SIG-M5 (cell line): Measurements from ENCODE around the gene CCDC102A.
"Not testable (repeated sequence)": the region's sequence is repeated elsewhere in the genome, so short reads cannot be mapped to it uniquely, and the experiment has no call there.

Source experiments
- DNase-seq: peaks from one replicate; lab custom pipeline; 2025; lab: John Stamatoyannopoulos, UW

The CCDC102A gene

GRCh38 chr16:57565461-57565860 is 29.1 kb upstream of the CCDC102A start:
- no peak for DNase-seq

DNA sequence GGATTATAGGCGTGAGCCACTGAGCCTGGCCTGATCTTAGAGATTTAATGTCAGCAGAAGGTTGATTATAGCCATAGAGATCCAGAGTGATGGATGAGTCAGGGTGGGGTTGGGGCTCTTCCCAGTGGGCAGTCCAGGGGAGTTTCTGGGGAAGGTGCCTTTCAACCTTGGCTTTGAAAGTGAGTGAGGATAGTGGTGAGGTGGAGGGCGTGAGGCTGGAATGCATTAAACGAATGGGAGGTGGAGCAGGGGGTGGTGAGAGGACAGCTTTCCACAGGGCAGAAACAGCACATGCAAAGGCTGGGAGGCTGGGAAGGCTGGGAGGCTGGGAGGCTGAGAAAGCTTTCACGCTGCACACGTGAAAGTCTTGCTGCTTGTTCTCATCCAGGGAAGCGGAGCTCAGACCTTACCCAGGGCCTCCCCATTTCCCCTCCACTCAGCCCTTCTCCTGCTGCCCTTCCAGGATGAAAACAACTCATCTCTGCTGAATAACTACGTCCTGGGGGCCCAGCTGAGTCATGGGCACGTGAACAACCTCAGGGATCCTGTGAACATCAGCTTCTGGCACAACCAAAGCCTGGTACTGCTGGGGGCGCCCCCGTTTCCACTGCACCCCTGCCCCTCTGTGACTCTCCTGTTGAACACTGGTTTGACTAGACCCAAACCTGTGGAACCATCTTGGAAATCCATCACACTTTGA is 28.4 kb upstream of the CCDC102A start:
- no peak for DNase-seq

- DNase-seq, result no peak
Observed at GRCh38 chr16:57563761-57564160, 27.4 kb upstream of the CCDC102A start.

- DNase-seq, result no peak
Observed at GRCh38 chr16:57563487-57563750, 27.0 kb upstream of the CCDC102A start.

- DNase-seq, result no peak
Observed at GRCh38 chr16:57562669-57563486, 26.5 kb upstream of the CCDC102A start.

DNA sequence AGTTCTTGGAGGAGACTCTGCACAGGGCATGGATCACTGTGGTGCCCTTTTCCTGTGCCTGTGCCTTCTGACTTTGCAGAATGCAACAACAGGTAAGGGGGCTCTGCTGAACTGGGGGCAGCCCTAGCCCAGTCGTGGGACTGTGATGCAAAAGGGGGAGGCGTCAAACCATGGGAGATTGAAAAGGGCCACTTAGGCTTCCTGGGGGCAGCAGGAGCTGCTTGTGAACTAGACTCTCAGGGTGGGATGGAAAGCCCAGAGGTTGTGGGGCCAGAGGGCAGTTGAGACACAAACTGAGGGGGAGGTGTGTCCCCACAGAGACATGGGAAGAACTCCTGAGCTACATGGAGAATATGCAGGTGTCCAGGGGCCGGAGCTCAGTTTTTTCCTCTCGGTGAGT is 25.7 kb upstream of the CCDC102A start:
- no peak for DNase-seq

DNA sequence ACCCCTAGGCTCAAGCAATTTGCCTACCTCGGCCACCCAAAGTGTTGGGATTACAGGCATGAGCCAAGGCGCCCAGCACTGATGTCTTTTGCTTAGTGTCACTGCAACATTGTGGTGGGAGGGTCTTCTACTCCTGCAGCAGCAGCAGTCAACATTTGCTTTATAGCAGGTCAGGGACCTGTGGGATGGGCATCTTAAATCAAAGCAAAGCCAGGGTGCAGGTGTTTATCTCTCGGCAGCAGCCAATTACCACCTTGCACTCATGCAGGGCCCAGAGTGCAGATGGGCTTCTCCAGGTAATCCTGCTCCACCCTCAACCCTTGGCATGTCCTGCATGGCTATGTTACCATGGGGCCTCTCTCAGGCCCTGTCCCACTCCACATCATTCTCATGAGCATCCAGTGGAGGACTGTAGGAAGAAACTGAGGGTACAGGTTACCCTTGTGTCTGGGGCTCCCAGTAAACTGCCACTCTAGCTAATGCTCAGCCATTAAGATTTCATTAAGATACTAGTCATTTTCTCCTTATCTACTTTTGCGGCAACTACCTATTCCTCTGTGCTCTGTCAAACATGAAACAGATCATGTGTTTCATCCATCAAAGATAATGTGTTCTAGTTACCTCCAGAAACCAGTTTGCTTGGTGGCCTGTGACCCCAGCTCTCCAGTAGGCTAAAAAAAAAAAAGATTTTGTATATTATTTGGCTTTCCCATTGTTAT is 22.9 kb upstream of the CCDC102A start:
- DNase-seq, result no peak

- DNase-seq, result no peak
Observed at GRCh38 chr16:57556941-57557541, 20.7 kb upstream of the CCDC102A start.

DNA sequence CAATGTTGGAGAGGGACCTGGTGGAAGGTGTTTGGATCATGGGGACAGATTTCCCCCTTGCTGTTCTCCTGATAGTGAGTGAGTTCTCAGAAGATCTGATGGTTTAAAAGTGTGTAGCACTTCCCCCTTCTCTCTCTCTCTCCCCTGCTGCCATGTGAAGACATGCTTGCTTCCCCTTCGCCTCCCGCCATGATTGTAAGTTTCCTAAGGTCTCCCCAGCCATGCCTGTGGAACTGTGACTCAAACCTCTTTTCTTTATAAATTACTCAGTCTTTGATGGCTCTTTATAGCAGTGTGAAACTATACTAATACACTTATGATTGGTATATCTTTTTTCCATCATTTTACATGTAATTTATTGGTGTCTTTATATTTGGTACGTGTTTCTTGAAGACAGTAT is 19.5 kb upstream of the CCDC102A start:
- no peak for DNase-seq

- no peak for DNase-seq
Observed at GRCh38 chr16:57551057-57551456, 14.7 kb upstream of the CCDC102A start.

DNA sequence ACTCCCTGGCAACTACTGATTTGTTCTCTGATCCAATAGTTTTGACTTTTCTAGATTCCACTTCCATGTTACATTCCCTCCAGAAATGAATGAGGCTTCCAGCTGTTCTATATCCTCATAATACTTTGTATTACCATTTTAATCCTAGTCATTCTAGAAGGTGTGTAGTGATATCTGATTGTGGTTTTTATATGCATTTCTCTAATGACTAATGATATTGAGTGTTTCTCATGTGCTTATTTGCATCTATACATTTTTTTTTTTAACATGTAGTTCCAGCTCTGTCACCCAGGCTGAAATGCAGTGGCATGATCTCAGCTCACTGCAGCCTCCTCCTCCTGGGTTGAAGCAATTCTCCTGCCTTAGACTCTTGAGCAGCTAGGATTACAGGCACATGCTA is 13.4 kb upstream of the CCDC102A start:
- no peak for DNase-seq

GRCh38 chr16:57548408-57548807 is 12.0 kb upstream of the CCDC102A start:
- DNase-seq, result no peak

DNA sequence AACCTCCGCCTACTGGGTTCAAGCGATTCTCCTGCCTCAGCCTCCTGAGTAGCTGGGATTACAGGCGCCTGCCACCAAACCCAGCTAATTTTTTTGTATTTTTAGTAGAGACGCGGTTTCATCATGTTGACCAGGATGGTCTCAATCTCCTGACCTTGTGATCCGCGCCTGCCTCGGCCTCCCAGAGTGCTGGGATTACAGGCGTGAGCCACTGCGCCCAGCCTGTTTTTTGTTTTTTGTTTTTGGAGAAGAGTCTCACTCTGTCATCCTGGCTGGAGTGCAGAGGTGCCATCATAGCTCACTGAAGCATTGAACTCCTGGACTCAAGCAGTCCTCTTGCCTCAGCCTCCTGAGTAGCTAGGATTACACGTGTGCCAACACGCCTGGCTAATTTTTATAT is 11.2 kb upstream of the CCDC102A start:
- not testable (repeated sequence) for DNase-seq

DNA sequence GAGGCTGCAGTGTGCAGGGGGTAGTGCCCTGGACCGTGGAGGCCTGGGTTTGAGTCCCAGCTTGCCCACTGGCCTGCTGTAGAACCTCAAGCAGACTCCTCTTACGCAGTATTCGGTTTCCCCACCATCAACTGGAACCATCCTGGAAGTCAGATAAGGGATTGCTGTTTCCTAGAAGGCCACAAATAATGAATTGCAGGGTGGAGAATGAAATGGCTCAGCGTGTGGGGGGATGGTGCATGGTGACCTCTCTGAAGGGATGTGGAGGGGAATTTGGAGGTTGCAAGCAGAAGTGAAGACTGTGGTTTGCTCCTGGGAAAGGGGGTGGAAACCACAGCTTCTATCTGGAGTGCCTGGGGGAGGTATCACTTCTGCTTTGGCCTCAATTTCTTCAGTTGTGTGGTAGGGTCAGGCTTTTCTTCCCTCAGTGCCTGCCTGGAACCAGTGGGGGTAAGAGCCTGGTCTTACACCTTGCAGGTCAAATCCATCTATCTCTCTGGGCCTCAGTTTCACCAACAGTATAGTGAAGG is 7.8 kb upstream of the CCDC102A start:
- DNase-seq, result peak; percentile 71

DNA sequence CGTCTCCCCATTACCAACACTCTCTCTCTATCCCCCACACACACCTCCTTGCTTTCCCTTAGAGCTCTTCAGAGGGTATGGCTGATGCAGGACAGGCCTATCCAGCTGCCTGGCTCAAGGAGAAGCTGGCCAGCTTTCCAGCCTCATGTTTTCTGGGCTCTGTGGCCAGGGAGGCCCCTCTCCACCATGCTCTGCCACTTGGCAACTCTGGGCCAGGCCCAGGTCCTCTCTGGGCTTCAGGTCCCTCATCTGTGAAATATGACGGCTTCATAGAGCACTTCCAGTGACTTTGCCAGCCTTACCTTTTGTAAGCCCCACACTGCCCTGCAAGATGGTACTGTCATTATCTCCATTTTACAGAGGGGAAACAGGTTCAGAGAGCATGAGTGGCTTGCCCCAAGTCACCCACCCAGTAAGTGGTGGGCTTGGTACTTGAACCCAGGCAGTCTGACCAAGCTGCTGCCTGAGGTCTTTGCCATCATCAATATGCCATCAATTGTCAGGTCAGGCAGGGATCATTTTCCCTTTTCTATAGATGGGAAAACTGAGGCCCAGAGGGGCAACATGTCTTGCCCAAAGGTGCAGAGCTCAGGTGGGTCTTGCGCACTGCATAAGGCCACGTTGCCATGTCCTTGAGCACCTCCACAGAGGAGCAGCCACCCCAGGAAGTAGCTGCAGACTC is 5.5 kb upstream of the CCDC102A start:
- DNase-seq, result no peak

DNA sequence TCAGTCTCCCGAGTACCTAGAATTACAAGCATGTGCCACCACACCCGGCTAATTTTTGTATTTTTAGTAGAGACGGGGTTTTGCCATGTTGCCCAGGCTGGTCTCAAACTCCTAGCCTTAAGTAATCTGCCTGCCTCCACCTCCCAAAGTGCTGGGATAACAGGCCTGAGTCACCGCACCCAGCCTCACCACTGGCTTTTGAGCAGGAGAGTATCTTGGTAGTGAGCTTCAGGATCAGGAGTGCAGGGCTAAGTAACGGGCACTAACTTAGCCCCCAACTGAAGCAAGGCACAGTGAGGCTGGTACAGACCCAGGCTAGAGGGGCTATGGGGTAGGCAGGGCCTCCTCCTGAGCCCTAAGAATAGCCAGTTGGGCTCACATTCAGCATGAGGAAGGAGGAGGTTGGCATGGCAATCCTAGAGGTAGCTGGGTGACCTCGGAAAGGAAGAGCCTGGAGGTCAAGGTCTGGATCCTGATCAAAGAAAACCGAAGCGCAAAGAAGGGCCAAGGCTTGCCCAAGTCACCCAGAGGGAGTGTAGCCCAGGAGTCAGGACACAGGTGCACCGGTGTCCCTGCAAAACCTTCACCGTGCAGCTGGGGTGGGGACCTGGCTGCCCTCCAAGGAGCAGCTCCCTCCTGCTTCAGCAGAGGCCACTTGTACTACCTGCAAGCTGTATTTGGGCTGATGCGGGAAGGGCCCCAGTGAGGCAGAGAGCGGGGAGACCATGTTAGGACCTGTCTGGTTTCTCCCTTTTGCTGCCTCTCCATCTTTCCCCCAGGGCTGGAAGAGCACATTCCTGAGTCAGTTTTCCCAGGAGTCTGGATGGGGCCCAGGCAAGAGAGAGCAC is 4.8 kb upstream of the CCDC102A start:
- DNase-seq, result no peak

- no peak for DNase-seq
Observed at GRCh38 chr16:57540387-57540786, 4.0 kb upstream of the CCDC102A start.

DNA sequence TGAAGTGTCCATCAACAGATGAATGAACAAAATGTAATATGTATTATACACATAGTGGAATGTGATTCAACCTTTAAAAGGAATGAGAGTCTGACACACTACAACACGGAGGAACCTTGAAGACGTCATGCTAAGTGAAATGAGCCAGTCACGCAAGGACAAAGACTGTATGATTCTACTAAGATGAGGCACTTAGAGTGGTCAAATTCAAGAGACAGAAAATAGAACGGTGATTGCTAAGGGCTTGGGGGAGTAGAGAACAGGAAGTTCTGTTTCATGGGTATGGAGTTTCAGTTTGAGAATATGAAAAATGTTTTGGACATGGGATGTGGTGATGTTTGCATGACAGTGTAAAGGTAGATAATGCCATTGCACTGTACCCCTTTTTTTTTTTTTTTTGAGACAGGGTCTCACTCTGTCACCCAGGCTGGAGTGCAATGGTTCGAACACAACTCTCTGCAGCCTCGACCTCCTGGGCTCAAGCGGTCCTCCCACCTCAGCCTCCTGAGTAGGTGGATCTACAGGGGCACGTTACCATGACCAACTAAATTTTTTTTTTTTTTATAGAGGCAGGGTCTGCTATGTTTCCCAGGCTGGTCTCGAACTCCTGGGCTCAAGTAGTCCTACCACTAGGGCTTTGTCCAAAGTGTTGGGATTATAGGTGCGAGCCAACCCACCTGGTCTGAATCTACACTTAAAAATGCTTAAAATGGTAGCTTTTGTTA is 2.9 kb upstream of the CCDC102A start:
- DNase-seq, result no peak

- no peak for DNase-seq
Observed at GRCh38 chr16:57538235-57538721, 1.9 kb upstream of the CCDC102A start.

- no peak for DNase-seq
Observed at GRCh38 chr16:57537581-57538234, 1.3 kb upstream of the CCDC102A start.
